Activated CD4-positive, alpha-beta T cell treated with anti-CD3 and anti-CD28 coated beads for 48 hours (primary cell): ENCODE data around the gene NLGN1.

Experiments used
- DNase-seq: peaks from one replicate; pipeline ENCODE4 v3.0.0-alpha.2; 2020

NLGN1 gene

GRCh38 chr3:173774294-173774693 is 376.8 kb downstream of the NLGN1 start:
- DNase-seq, result no peak

- DNase-seq, result no peak
These were observed 380.7 kb downstream of the NLGN1 start for GRCh38 chr3:173778251-173778650.

GRCh38 chr3:173780067-173780466 is 382.5 kb downstream of the NLGN1 start:
- no peak for DNase-seq

- no peak for DNase-seq
These were observed 387.5 kb downstream of the NLGN1 start for GRCh38 chr3:173785004-173785403.

GRCh38 chr3:173789530-173790162 is 392.1 kb downstream of the NLGN1 start:
- no peak for DNase-seq

- DNase-seq, result no peak
These were observed 396.4 kb downstream of the NLGN1 start for GRCh38 chr3:173793963-173794362.

- DNase-seq, result no peak
These were observed 398.9 kb downstream of the NLGN1 start for GRCh38 chr3:173796405-173796804.

- no peak for DNase-seq
These were observed 399.3 kb downstream of the NLGN1 start for GRCh38 chr3:173796890-173797289.

GRCh38 chr3:173799060-173799816 is 401.7 kb downstream of the NLGN1 start:
- no peak for DNase-seq

GRCh38 chr3:173800154-173800553 is 402.6 kb downstream of the NLGN1 start:
- no peak for DNase-seq

GRCh38 chr3:173814809-173815208 is 417.3 kb downstream of the NLGN1 start:
- DNase-seq, result no peak

GRCh38 chr3:173819368-173819767 is 421.8 kb downstream of the NLGN1 start:
- DNase-seq, result no peak

- no peak for DNase-seq
These were observed 426.4 kb downstream of the NLGN1 start for GRCh38 chr3:173823911-173824460.

- no peak for DNase-seq
These were observed 428.2 kb downstream of the NLGN1 start for GRCh38 chr3:173825730-173826129.

GRCh38 chr3:173826416-173826815 is 428.9 kb downstream of the NLGN1 start:
- no peak for DNase-seq

- DNase-seq, result no peak
These were observed 429.5 kb downstream of the NLGN1 start for GRCh38 chr3:173826901-173827609.

- DNase-seq, result no peak
These were observed 441.1 kb downstream of the NLGN1 start for GRCh38 chr3:173838644-173839043.

GRCh38 chr3:173839859-173840258 is 442.3 kb downstream of the NLGN1 start:
- no peak for DNase-seq

- DNase-seq, result no peak
These were observed 443.8 kb downstream of the NLGN1 start for GRCh38 chr3:173841334-173841733.

- DNase-seq, result no peak
These were observed 445.5 kb downstream of the NLGN1 start for GRCh38 chr3:173843060-173843459.

GRCh38 chr3:173846584-173846983 is 449.0 kb downstream of the NLGN1 start:
- no peak for DNase-seq

GRCh38 chr3:173849489-173849888 is 451.9 kb downstream of the NLGN1 start:
- no peak for DNase-seq

- DNase-seq, result no peak
These were observed 459.6 kb downstream of the NLGN1 start for GRCh38 chr3:173857154-173857553.

GRCh38 chr3:173862701-173863100 is 465.2 kb downstream of the NLGN1 start:
- DNase-seq, result no peak
